ENCODE measurements around the gene ERFL. TPM values are rescaled to one million over a fixed set of nuclear protein-coding genes. Genes with fewer than 3 reads are reported as not detected.
A peak's percentile ranks its signal among the peaks of the same experiment; 100 is the strongest.

ERFL gene
- total and polyA plus RNA-seq, 10 donors = 0.46 to 3.0 (median 2.1) TPM

GRCh38 chr19:41894350-41894749, 33.9 kb downstream of the ERFL start:
- Histone ChIP-seq H3K4me1 (peaks cover 0 to 84% (median 32%) of the 10 kb centered on the region in 6 donors), H3K27ac (peak overlapping the region in 2 of 8 donors; percentile 13 to 25), H3K4me3 (no peak overlapping the region), H3K27me3 (replicated peaks in 1 of 7) (no peaks in the 10 kb centered on the region), H3K36me3 (peaks cover 11 to 96% (median 76%) of the 10 kb centered on the region in 6 donors), H3K9me3 (no peaks in the 10 kb centered on the region)
- peak in 2 of 3 donors; percentile 25 to 66 for TF ChIP-seq POLR2AphosphoS5 (IDR thresholded peaks at IDR 0.05)
- TF ChIP-seq CTCF (IDR thresholded peaks at IDR 0.05 in 8 of 11, conservative IDR thresholded peaks at IDR 0.05 in 3 of 11) = no peak
- WGBS, 5 donors = 83 to 92% (median 85%) methylated on average over 10 to 14 of the region's 14 CpGs
- intact Hi-C loops (cut with DNase I; ENCODE audit: low total_unique reads) = no loop called here
- DNase-seq = no peak

GRCh38 chr19:41893899-41894298, 34.4 kb downstream of the ERFL start:
- Histone ChIP-seq H3K36me3 (peaks cover 11 to 96% (median 76%) of the 10 kb centered on the region in 6 donors), H3K4me3 (no peak overlapping the region), H3K27me3 (replicated peaks in 1 of 7) (no peaks in the 10 kb centered on the region), H3K4me1 (peaks cover 0 to 85% (median 37%) of the 10 kb centered on the region in 6 donors), H3K9me3 (no peaks in the 10 kb centered on the region), H3K27ac (peak overlapping the region in 2 of 8 donors; percentile 13 to 25)
- no peak for DNase-seq
- intact Hi-C loops (cut with DNase I; ENCODE audit: low total_unique reads) = no loop called here
- 68 to 72% (median 69%) methylated on average over 4 to 6 of the region's 6 CpGs for WGBS, 5 donors
- TF ChIP-seq CTCF (IDR thresholded peaks at IDR 0.05 in 8 of 11, conservative IDR thresholded peaks at IDR 0.05 in 3 of 11) (no peak), POLR2AphosphoS5 (IDR thresholded peaks at IDR 0.05) (no peak), POLR2A (IDR thresholded peaks at IDR 0.05) (no peak)

GRCh38 chr19:41892173-41892902, 35.9 kb downstream of the ERFL start:
- intact Hi-C loops (cut with DNase I; ENCODE audit: low total_unique reads) = no loop called here
- 91 to 94% (median 92%) methylated on average over 24 to 34 of the region's 34 CpGs for WGBS, 5 donors

More at GRCh38 chr19:41892173-41892902, 35.9 kb downstream of the ERFL start:
- Histone ChIP-seq H3K4me3 (no peak overlapping the region), H3K9me3 (no peaks in the 10 kb centered on the region), H3K36me3 (peaks cover 4 to 95% (median 66%) of the 10 kb centered on the region in 6 donors), H3K4me1 (peaks cover 0 to 92% (median 52%) of the 10 kb centered on the region in 6 donors), H3K27me3 (replicated peaks in 1 of 7) (no peaks in the 10 kb centered on the region), H3K27ac (peak overlapping the region in 4 of 8 donors; percentile 16 to 64 (median 31))
- no peak for TF ChIP-seq POLR2A (IDR thresholded peaks at IDR 0.05)
- no peak for TF ChIP-seq CTCF (IDR thresholded peaks at IDR 0.05 in 8 of 11, conservative IDR thresholded peaks at IDR 0.05 in 3 of 11)
- TF ChIP-seq POLR2AphosphoS5 (IDR thresholded peaks at IDR 0.05) = peak; percentile 17 to 75 (median 44)
- no peak for DNase-seq
